HG02852 (cell line): ENCODE results near the gene SH3BGRL3.
A peak's percentile ranks its signal among the peaks of the same experiment; 100 is the strongest.
"Not testable (repeated sequence)": the region's sequence is repeated elsewhere in the genome, so short reads cannot be mapped to it uniquely, and the experiment has no call there.

Experiments
- ATAC-seq: cut with Tn5 transposase; IDR thresholded peaks from one replicate; pipeline ENCODE4 v1.9.1; 2021; ENCODE audit warnings: mild to moderate bottlenecking, moderate library complexity; ENCODE audit not compliant: unreplicated experiment

SH3BGRL3 gene

GRCh38 chr1:26315874-26316850, 36.3 kb downstream of the SH3BGRL3 start:
- no peak for ATAC-seq

- ATAC-seq: no peak
These were observed 37.3 kb downstream of the SH3BGRL3 start for GRCh38 chr1:26317146-26317545.

- no peak for ATAC-seq
These were observed 37.9 kb downstream of the SH3BGRL3 start, which contains the start of gene CD52 for GRCh38 chr1:26317612-26318337. Gene CD52 (plus strand): TSS chr1:26317958. CDS start chr1:26318018, 60 bp downstream.

- ATAC-seq: no peak
These were observed 38.6 kb downstream of the SH3BGRL3 start for GRCh38 chr1:26318338-26319064.

DNA sequence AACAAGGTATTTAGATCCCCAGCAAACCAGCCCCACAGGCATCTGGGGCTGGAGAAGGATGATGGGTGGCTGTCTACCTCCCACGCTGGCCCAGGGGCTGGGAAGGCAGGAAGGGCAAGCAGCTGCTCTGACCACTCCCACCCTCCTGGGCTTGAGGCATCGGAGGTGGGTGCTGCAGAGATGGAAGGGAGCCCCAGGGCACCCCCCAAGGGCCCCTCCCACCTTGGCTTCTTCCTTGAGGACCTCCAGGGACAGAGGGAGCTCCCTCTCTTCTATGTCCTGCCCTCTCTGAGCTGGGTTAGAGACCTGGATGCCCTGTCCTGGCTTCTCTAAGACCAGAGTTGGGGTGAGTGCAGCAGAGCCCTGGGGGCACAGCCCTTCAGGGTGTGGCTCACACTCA, 41.0 kb downstream of the SH3BGRL3 start:
- ATAC-seq: no peak

DNA sequence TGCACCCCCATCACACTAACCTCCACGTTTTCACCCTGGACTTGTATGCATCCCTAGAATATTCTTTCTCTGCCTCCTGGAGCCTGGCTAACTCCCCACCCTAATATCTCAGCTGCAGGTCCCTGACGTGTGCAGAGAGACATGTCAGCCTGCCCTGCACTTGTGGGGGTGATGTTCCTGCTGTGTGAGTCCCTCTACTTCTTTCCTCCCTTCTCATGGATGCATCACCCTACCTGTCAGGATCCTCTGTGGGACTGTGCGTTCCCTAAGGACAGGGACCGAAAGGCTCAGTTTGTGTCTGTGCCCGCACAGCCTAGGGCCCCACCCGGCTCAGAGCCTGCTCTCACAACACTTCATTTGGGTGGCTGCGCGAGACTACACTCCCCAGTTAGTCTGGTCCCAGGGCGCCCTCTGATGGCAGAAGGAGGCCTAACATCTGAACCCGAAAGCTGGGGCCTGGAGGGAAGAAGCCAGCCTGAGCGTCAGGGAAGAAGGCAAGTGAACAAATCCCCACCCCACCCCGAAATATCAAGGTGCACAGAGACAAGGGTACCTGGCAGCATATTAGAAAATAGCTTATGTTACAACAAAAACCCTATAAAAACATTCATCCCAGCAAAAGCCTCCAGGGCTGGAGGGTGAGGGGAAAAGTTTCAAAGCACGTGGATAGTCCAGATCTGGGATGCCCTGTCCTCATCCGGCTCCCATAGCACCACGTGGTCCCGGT, 41.6 kb downstream of the SH3BGRL3 start:
- peak; percentile 41 for ATAC-seq

DNA sequence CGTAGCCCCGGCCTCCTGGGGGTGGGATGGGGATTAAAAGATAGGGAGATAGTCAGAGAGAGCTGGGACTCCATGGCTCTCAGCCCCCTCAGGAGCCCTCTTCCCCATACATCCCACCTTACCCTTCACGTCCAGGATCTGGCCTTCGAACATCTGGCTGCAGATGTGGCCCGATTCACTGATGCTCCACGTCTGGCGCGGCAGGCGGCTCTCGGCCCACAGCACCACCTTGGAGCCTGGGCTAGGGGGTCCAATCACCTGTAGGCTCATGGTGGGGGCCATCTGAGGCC, 42.1 kb downstream of the SH3BGRL3 start:
- ATAC-seq: no peak

GRCh38 chr1:26323382-26323781, 43.5 kb downstream of the SH3BGRL3 start:
- no peak for ATAC-seq

- no peak for ATAC-seq
These were observed 44.7 kb downstream of the SH3BGRL3 start for GRCh38 chr1:26324550-26324949.

GRCh38 chr1:26327956-26328362, 48.1 kb downstream of the SH3BGRL3 start:
- ATAC-seq: no peak

DNA sequence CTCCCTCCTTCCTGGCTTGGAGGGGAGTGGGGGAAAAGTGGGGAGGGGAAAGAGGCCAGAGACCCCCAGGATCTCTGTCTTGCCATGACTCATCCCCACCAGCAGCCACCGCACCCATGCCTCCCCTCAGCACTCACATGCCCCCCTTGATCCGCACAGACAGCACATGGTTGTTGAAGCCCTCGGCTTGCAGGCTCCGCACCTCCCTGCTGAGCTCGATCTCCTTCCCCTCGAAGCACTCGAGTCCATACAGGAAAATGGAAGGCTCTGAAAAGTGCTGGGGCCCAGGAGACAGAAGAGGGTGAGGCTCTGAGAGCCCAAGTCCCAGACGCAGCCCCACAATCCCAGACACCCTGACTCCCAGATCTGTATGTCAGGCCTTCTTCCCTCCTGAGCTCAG, 48.7 kb downstream of the SH3BGRL3 start:
- ATAC-seq: no peak

GRCh38 chr1:26329380-26329779, 49.5 kb downstream of the SH3BGRL3 start:
- not testable (repeated sequence) for ATAC-seq

DNA sequence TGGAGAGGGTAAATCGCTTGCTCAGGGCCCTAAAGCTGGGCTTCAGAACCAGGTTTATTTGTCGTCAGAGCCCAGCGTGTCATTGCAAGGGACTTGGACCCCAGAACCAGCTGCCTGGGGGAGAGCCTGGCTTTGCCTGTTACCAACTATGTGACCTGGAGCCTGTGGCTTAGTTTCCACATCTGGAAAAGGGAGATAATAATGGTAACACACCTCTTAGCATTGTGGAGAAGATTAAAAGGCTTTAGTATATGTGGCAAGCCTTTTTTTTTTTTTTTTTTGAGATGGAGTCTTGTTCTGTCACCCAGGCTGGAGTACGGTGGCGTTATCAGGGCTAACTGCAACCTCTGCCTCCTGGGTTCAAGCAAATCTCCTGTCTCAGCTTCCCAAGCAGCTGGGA, 50.4 kb downstream of the SH3BGRL3 start:
- ATAC-seq: no peak
